ENCODE data around the gene RHOG.
"Not testable (repeated sequence)": the region's sequence is repeated elsewhere in the genome, so short reads cannot be mapped to it uniquely, and the experiment has no call there.

RHOG gene

GRCh38 chr11:3823303-3823702 is 17.5 kb downstream of the RHOG start:
- no peak for DNase-seq (ENCODE audit: low read depth)
- H3K4me3 ChIP-seq (ENCODE audit: low read length) = no peak overlapping the region
- no peak for TF ChIP-seq CTCF (conservative IDR thresholded peaks at IDR 0.05; ENCODE audit: low read depth, low read length)

- no peak for TF ChIP-seq CTCF (conservative IDR thresholded peaks at IDR 0.05; ENCODE audit: low read depth, low read length)
- H3K4me3 ChIP-seq (ENCODE audit: low read length) = no peak overlapping the region
- no peak for DNase-seq (ENCODE audit: low read depth)
Measured at GRCh38 chr11:3822312-3822711, 18.4 kb downstream of the RHOG start.

GRCh38 chr11:3820971-3821370 is 19.8 kb downstream of the RHOG start:
- TF ChIP-seq CTCF (conservative IDR thresholded peaks at IDR 0.05; ENCODE audit: low read depth, low read length) = no peak
- no peak overlapping the region for H3K4me3 ChIP-seq (ENCODE audit: low read length)
- DNase-seq (ENCODE audit: low read depth) = no peak

GRCh38 chr11:3817181-3817800 is 23.5 kb downstream of the RHOG start:
- no peak overlapping the region for H3K4me3 ChIP-seq (ENCODE audit: low read length)
- TF ChIP-seq CTCF (conservative IDR thresholded peaks at IDR 0.05; ENCODE audit: low read depth, low read length) = no peak
- DNase-seq (ENCODE audit: low read depth) = no peak

GRCh38 chr11:3816673-3817072 is 24.1 kb downstream of the RHOG start:
- no peak overlapping the region for H3K4me3 ChIP-seq (ENCODE audit: low read length)
- no peak for DNase-seq (ENCODE audit: low read depth)
- no peak for TF ChIP-seq CTCF (conservative IDR thresholded peaks at IDR 0.05; ENCODE audit: low read depth, low read length)

GRCh38 chr11:3815845-3816244 is 24.9 kb downstream of the RHOG start:
- TF ChIP-seq CTCF (conservative IDR thresholded peaks at IDR 0.05; ENCODE audit: low read depth, low read length) = no peak
- H3K4me3 ChIP-seq (ENCODE audit: low read length) = no peak overlapping the region
- no peak for DNase-seq (ENCODE audit: low read depth)

- H3K4me3 ChIP-seq (ENCODE audit: low read length) = not testable (repeated sequence)
Measured at GRCh38 chr11:3814832-3815231, 25.9 kb downstream of the RHOG start.

GRCh38 chr11:3810951-3811350 is 29.8 kb downstream of the RHOG start:
- no peak overlapping the region for H3K4me3 ChIP-seq (ENCODE audit: low read length)
- DNase-seq (ENCODE audit: low read depth) = no peak
- no peak for TF ChIP-seq CTCF (conservative IDR thresholded peaks at IDR 0.05; ENCODE audit: low read depth, low read length)

More at GRCh38 chr11:3814832-3815231, 25.9 kb downstream of the RHOG start:
- DNase-seq (ENCODE audit: low read depth) = not testable (repeated sequence)
